ENCODE results near the gene FUT9.

DNA sequence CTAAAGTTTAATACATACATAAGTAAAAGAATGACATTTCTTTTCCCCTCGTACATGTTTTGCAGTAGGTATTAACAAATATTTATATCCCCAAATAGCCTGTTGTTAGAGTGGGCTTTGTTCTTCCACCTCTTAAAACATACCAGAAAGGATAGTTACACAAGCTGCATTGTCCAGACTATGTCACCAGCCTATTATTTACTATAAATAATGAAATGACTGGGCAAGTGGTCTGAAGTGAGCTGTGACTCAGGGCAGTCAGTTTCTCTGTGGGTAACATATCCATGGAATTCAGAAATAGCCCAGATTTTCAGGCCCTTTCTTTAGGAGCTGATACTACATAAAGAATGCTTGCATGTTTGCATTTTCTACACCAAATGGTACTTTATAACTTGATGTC, 60.1 kb downstream of the FUT9 start:
- TF ChIP-seq, protein P1, sequence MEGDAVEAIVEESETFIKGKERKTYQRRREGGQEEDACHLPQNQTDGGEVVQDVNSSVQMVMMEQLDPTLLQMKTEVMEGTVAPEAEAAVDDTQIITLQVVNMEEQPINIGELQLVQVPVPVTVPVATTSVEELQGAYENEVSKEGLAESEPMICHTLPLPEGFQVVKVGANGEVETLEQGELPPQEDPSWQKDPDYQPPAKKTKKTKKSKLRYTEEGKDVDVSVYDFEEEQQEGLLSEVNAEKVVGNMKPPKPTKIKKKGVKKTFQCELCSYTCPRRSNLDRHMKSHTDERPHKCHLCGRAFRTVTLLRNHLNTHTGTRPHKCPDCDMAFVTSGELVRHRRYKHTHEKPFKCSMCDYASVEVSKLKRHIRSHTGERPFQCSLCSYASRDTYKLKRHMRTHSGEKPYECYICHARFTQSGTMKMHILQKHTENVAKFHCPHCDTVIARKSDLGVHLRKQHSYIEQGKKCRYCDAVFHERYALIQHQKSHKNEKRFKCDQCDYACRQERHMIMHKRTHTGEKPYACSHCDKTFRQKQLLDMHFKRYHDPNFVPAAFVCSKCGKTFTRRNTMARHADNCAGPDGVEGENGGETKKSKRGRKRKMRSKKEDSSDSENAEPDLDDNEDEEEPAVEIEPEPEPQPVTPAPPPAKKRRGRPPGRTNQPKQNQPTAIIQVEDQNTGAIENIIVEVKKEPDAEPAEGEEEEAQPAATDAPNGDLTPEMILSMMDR (IDR thresholded peaks at IDR 0.05; ENCODE audit: control extremely low read depth in 1 of 3, insufficient read depth in 1 of 3, low read depth in 1 of 3, low read length in 3 of 3) = no peak
- no peak for TF ChIP-seq SIN3A (conservative IDR thresholded peaks at IDR 0.05 in 1 of 2, IDR thresholded peaks at IDR 0.05 in 1 of 2; ENCODE audit: low read depth in 1 of 2, low read length in 2 of 2)
- TF ChIP-seq POLR2A (IDR thresholded peaks at IDR 0.05; ENCODE audit: control extremely low read depth in 1 of 2, low read depth in 2 of 2, low read length in 2 of 2) = no peak
- TF ChIP-seq HDAC2 (IDR thresholded peaks at IDR 0.05; ENCODE audit: borderline replicate concordance in 1 of 2, low read depth in 2 of 2, low read length in 2 of 2) = no peak
- TF ChIP-seq EGR1 (IDR thresholded peaks at IDR 0.05; ENCODE audit: borderline replicate concordance, low read depth, low read length) = no peak
- TF ChIP-seq, protein P2, sequence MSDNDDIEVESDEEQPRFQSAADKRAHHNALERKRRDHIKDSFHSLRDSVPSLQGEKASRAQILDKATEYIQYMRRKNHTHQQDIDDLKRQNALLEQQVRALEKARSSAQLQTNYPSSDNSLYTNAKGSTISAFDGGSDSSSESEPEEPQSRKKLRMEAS (IDR thresholded peaks at IDR 0.05) = no peak
- no peak for TF ChIP-seq EP300 (IDR thresholded peaks at IDR 0.05; ENCODE audit: borderline replicate concordance in 1 of 2, low read depth in 2 of 2, low read length in 2 of 2)
